Transverse colon (tissue), 4 donors: Measurements from ENCODE around the gene SLC1A7.

Source experiments
- CTCF ChIP-seq, 5 experiments: fragments of 200-600 bp in 3 of 5; fragments of 450-650 bp in 2 of 5; sonication (generic) in 3 of 5; IDR thresholded peaks; 1 replicate in 2 of 5; 2 replicates in 3 of 5; pipeline ENCODE4 v1.5.1; 2016 to 2017; ENCODE audit warnings: antibody characterized with exemption in 5 of 5, inconsistent platforms in 3 of 5, mild to moderate bottlenecking in 2 of 5, moderate library complexity in 1 of 5
- EP300 ChIP-seq: sonication (generic); formaldehyde crosslinking; IDR thresholded peaks from one replicate; pipeline ENCODE4 v1.6.1; 2017; ENCODE audit warnings: antibody characterized with exemption, low read depth
- POLR2AphosphoS5 ChIP-seq, 3 donors: sonication (generic); formaldehyde crosslinking; IDR thresholded peaks; one replicate each; pipeline ENCODE4 v1.6.1; 2016; ENCODE audit warnings: antibody characterized with exemption in 3 of 3

DNA sequence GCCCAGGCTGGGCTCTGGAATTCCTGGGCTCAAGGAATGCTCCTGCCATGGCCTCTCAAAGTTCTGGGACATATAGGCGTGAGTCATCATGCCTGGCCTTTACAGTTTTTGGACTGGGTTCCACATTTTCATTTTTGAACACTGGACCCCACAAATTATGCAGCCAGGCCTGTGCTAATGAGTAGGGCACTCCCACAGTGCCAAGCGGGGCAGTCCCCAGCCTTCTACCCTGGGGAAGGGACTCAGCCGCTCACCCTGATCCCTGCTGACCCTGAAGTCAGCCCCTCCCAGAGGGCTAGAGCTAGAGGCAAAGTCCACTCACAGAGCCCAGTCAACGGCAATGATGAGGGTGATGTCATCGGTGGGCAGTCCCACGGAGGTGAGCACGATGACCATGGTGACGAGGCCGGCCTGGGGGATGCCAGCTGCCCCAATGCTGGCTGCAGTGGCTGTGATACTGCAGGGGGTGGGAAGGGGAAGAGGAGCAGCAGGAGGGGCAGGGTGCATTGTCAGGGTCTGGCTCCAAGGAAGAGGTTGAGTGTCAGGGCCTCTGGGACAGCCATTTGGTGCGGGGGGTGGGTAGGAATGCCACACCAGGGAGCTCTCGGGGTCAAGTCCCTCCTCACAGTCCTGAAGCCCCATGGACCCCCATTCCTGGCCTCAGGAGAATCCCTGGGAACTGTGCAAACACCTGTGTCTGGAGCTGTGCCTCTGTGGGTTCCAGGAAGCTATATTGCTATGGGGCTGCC, 52.8 kb downstream of the SLC1A7 start:
- no peak for TF ChIP-seq EP300
- TF ChIP-seq CTCF (IDR thresholded peaks at IDR 0.05) = no peak
- TF ChIP-seq POLR2AphosphoS5 (IDR thresholded peaks at IDR 0.05) = no peak
